GM12891 (cell line): ENCODE results near the gene PCDHGA7.

Experiments used
- POLR2A ChIP-seq: IDR thresholded peaks from 2 replicates; pipeline ENCODE4 v1.6.1; 2011; ENCODE audit warnings: low read depth, low read length, control low read depth
- TAF1 ChIP-seq: IDR thresholded peaks from 2 replicates; pipeline ENCODE4 v1.6.1; 2011; ENCODE audit warnings: low read depth, low read length, control low read depth

GRCh38 chr5:141431286-141431685 is 48.7 kb downstream of the PCDHGA7 start:
- no peak for TF ChIP-seq TAF1
- TF ChIP-seq POLR2A = no peak
